Stimulated activated naive B cell treated with anti-CD40 and anti-IgM and Interleukin-4, amounts not matched to agents 10 μg/mL and 1 μg/mL and 100 μg/mL, for 72 hours (primary cell): ENCODE results near the gene VCL.
A peak's percentile ranks its signal among the peaks of the same experiment; 100 is the strongest.
"Not testable (repeated sequence)": the region's sequence is repeated elsewhere in the genome, so short reads cannot be mapped to it uniquely, and the experiment has no call there.

Experiments
- ATAC-seq, 2 donors: fragments of 150-1000 bp; cut with Tn5 transposase; replicated peaks; 2 replicates each; pipeline ENCODE4 v1.10.0; 2021; ENCODE audit warnings: moderate library complexity in 1 of 2
- DNase-seq: peaks from one replicate; pipeline ENCODE4 v3.0.0; 2021
- H3K27ac Mint-ChIP-seq: one replicate; pipeline ENCODE4 v1.8.0; 2022; ENCODE audit warnings: mild to moderate bottlenecking, mixed read lengths
- H3K27me3 Mint-ChIP-seq, 2 donors: one replicate each; pipeline ENCODE4 v1.8.0; 2022; ENCODE audit warnings: mixed read lengths in 2 of 2
- H3K36me3 Mint-ChIP-seq, 2 donors: one replicate each; pipeline ENCODE4 v1.8.0; 2022; ENCODE audit warnings: mixed read lengths in 2 of 2, mild to moderate bottlenecking in 1 of 2
- H3K4me1 Mint-ChIP-seq, 2 donors: one replicate each; pipeline ENCODE4 v1.8.0; 2022; ENCODE audit warnings: mixed read lengths in 2 of 2, mild to moderate bottlenecking in 1 of 2
- H3K4me3 Mint-ChIP-seq, 2 donors: one replicate each; pipeline ENCODE4 v1.8.0; 2022; ENCODE audit warnings: mild to moderate bottlenecking in 2 of 2, mixed read lengths in 2 of 2, moderate library complexity in 1 of 2
- H3K9me3 Mint-ChIP-seq, 2 donors: one replicate each; pipeline ENCODE4 v1.8.0; 2022; ENCODE audit warnings: mixed read lengths in 2 of 2, mild to moderate bottlenecking in 1 of 2

The VCL gene

GRCh38 chr10:74051736-74052342 lies 53.9 kb downstream of the VCL start:
- Mint-ChIP-seq H3K9me3 (no peaks in the 10 kb centered on the region), H3K27ac (no peak overlapping the region), H3K36me3 (peaks cover 10 to 23% of the 10 kb centered on the region in 2 donors), H3K4me1 (peaks cover 26 to 55% of the 10 kb centered on the region in 2 donors), H3K27me3 (no peaks in the 10 kb centered on the region), H3K4me3 (no peak overlapping the region)
- ATAC-seq: no peak
- no peak for DNase-seq

GRCh38 chr10:74052994-74053393 lies 55.1 kb downstream of the VCL start:
- no peaks in the 10 kb centered on the region for H3K9me3 Mint-ChIP-seq
- H3K36me3 Mint-ChIP-seq: peaks cover 6 to 21% of the 10 kb centered on the region in 2 donors
- peaks cover 24 to 55% of the 10 kb centered on the region in 2 donors for H3K4me1 Mint-ChIP-seq
- H3K4me3 Mint-ChIP-seq: no peak overlapping the region
- DNase-seq: no peak
- ATAC-seq: no peak
- no peaks in the 10 kb centered on the region for H3K27me3 Mint-ChIP-seq
- H3K27ac Mint-ChIP-seq: no peak overlapping the region

- no peaks in the 10 kb centered on the region for H3K9me3 Mint-ChIP-seq
- peak; percentile 11 to 21 for ATAC-seq
- peaks cover 28 to 69% of the 10 kb centered on the region in 2 donors for H3K4me1 Mint-ChIP-seq
- H3K27ac Mint-ChIP-seq: no peak overlapping the region
- H3K4me3 Mint-ChIP-seq: peak overlapping the region; percentile 49 to 79
- no peaks in the 10 kb centered on the region for H3K27me3 Mint-ChIP-seq
- peaks cover 5 to 23% of the 10 kb centered on the region in 2 donors for H3K36me3 Mint-ChIP-seq
- DNase-seq: no peak
Measured at GRCh38 chr10:74055383-74056049, 57.6 kb downstream of the VCL start.

GRCh38 chr10:74056050-74056818 lies 58.3 kb downstream of the VCL start:
- peaks cover 29 to 69% of the 10 kb centered on the region in 2 donors for H3K4me1 Mint-ChIP-seq
- H3K9me3 Mint-ChIP-seq: no peaks in the 10 kb centered on the region
- ATAC-seq: peak; percentile 82 to 85
- no peak for DNase-seq
- peak overlapping the region; percentile 95 for H3K27ac Mint-ChIP-seq
- no peaks in the 10 kb centered on the region for H3K27me3 Mint-ChIP-seq
- peak overlapping the region; percentile 75 to 79 for H3K4me3 Mint-ChIP-seq
- peaks cover 5 to 21% of the 10 kb centered on the region in 2 donors for H3K36me3 Mint-ChIP-seq

- peak; percentile 16 to 48 for ATAC-seq
- Mint-ChIP-seq H3K27me3 (no peaks in the 10 kb centered on the region), H3K36me3 (peaks cover 11 to 28% of the 10 kb centered on the region in 2 donors), H3K9me3 (no peaks in the 10 kb centered on the region), H3K4me3 (peak overlapping the region; percentile 46 to 50), H3K4me1 (peaks cover 33 to 63% of the 10 kb centered on the region in 2 donors), H3K27ac (peak overlapping the region; percentile 85)
- no peak for DNase-seq
Measured at GRCh38 chr10:74058071-74058470, 60.2 kb downstream of the VCL start.

- peak overlapping the region; percentile 47 for H3K27ac Mint-ChIP-seq
- DNase-seq (no peak), ATAC-seq (peak; percentile 65 to 73)
- H3K4me3 Mint-ChIP-seq: no peak overlapping the region
- H3K27me3 Mint-ChIP-seq: no peaks in the 10 kb centered on the region
- peaks cover 31 to 62% of the 10 kb centered on the region in 2 donors for H3K4me1 Mint-ChIP-seq
- peaks cover 16 to 28% of the 10 kb centered on the region in 2 donors for H3K36me3 Mint-ChIP-seq
- H3K9me3 Mint-ChIP-seq: no peaks in the 10 kb centered on the region
Measured at GRCh38 chr10:74058658-74059057, 60.7 kb downstream of the VCL start.

GRCh38 chr10:74061104-74061503 lies 63.2 kb downstream of the VCL start:
- ATAC-seq: no peak
- H3K4me3 Mint-ChIP-seq: no peak overlapping the region
- H3K36me3 Mint-ChIP-seq: peaks cover 24 to 31% of the 10 kb centered on the region in 2 donors

GRCh38 chr10:74061978-74062377 lies 64.1 kb downstream of the VCL start:
- not testable (repeated sequence) for ATAC-seq, H3K9me3 Mint-ChIP-seq, H3K27ac Mint-ChIP-seq, H3K4me3 Mint-ChIP-seq, H3K27me3 Mint-ChIP-seq, DNase-seq
- Mint-ChIP-seq H3K36me3 (peaks cover 24 to 34% of the 10 kb centered on the region in 2 donors), H3K4me1 (peaks cover 18 to 43% of the 10 kb centered on the region in 2 donors)

More at GRCh38 chr10:74061104-74061503, 63.2 kb downstream of the VCL start:
- DNase-seq: no peak
- Mint-ChIP-seq H3K27ac (no peak overlapping the region), H3K4me1 (peaks cover 23 to 49% of the 10 kb centered on the region in 2 donors), H3K27me3 (no peaks in the 10 kb centered on the region), H3K9me3 (no peaks in the 10 kb centered on the region)

GRCh38 chr10:74063256-74063655 lies 65.3 kb downstream of the VCL start:
- Mint-ChIP-seq H3K27me3 (no peaks in the 10 kb centered on the region), H3K36me3 (peaks cover 29 to 34% of the 10 kb centered on the region in 2 donors), H3K4me3 (no peak overlapping the region), H3K4me1 (peaks cover 16 to 32% of the 10 kb centered on the region in 2 donors), H3K27ac (no peak overlapping the region), H3K9me3 (no peaks in the 10 kb centered on the region)
- DNase-seq: no peak
- no peak for ATAC-seq

- H3K9me3 Mint-ChIP-seq: no peaks in the 10 kb centered on the region
- ATAC-seq (no peak), DNase-seq (no peak)
- no peaks in the 10 kb centered on the region for H3K27me3 Mint-ChIP-seq
- no peak overlapping the region for H3K4me3 Mint-ChIP-seq
- peaks cover 5 to 6% of the 10 kb centered on the region in 2 donors for H3K4me1 Mint-ChIP-seq
- peaks cover 33 to 36% of the 10 kb centered on the region in 2 donors for H3K36me3 Mint-ChIP-seq
- H3K27ac Mint-ChIP-seq: no peak overlapping the region
Measured at GRCh38 chr10:74067373-74068352, 69.7 kb downstream of the VCL start.

GRCh38 chr10:74071157-74071556 lies 73.2 kb downstream of the VCL start:
- peaks cover 13 to 31% of the 10 kb centered on the region in 2 donors for H3K4me1 Mint-ChIP-seq
- DNase-seq (no peak), ATAC-seq (no peak)
- peaks cover 32 to 48% of the 10 kb centered on the region in 2 donors for H3K36me3 Mint-ChIP-seq
- H3K27ac Mint-ChIP-seq: no peak overlapping the region
- H3K4me3 Mint-ChIP-seq: no peak overlapping the region
- H3K27me3 Mint-ChIP-seq: no peaks in the 10 kb centered on the region
- no peaks in the 10 kb centered on the region for H3K9me3 Mint-ChIP-seq

GRCh38 chr10:74072503-74072902 lies 74.6 kb downstream of the VCL start:
- ATAC-seq: no peak
- H3K36me3 Mint-ChIP-seq: peaks cover 35 to 50% of the 10 kb centered on the region in 2 donors
- no peak overlapping the region for H3K27ac Mint-ChIP-seq
- no peaks in the 10 kb centered on the region for H3K9me3 Mint-ChIP-seq
- no peaks in the 10 kb centered on the region for H3K27me3 Mint-ChIP-seq
- H3K4me1 Mint-ChIP-seq: peaks cover 19 to 44% of the 10 kb centered on the region in 2 donors
- no peak overlapping the region for H3K4me3 Mint-ChIP-seq
- no peak for DNase-seq

- Mint-ChIP-seq H3K4me3 (peak overlapping the region in 1 of 2 donors; percentile 17), H3K9me3 (no peaks in the 10 kb centered on the region), H3K36me3 (peaks cover 33 to 49% of the 10 kb centered on the region in 2 donors), H3K27me3 (no peaks in the 10 kb centered on the region), H3K27ac (peak overlapping the region; percentile 15), H3K4me1 (peaks cover 31 to 75% of the 10 kb centered on the region in 2 donors)
- ATAC-seq: no peak
- no peak for DNase-seq
Measured at GRCh38 chr10:74075906-74076305, 78.0 kb downstream of the VCL start.
